GM11168 (cell line): ENCODE measurements around the gene HOXD10.

ENCODE experiments used
- in situ Hi-C: fragments of 300-500 bp; cut with MboI; formaldehyde crosslinking; loops from one replicate; pipeline ENCODE4 v1.12.0; 2022; ENCODE audit warnings: low sequenced_read_pairs; ENCODE audit not compliant: unreplicated experiment

Gene HOXD10

GRCh38 chr2:176115883-176116813 is at the start of gene HOXD10:
Gene HOXD10 (plus strand): TSS chr2:176116778. CDS start chr2:176116834, 56 bp downstream.
- in situ Hi-C loops, result no loop called here

- in situ Hi-C loops, result loop anchor here (25.0 kb wide), 1 partner anchor 706 kb away; no protein-coding TSS in a partner anchor
These were observed 48.8 kb upstream of the HOXD10 start for GRCh38 chr2:176067589-176068418.

GRCh38 chr2:176068419-176068832 is 48.2 kb upstream of the HOXD10 start:
- in situ Hi-C loops, result loop anchor here (25.0 kb wide), 1 partner anchor 706 kb away; no protein-coding TSS in a partner anchor

- in situ Hi-C loops, result loop anchor here (25.0 kb wide), 1 partner anchor 709 kb away; no protein-coding TSS in a partner anchor
These were observed 45.0 kb upstream of the HOXD10 start for GRCh38 chr2:176071330-176072291.

GRCh38 chr2:176072292-176072669 is 44.3 kb upstream of the HOXD10 start:
- in situ Hi-C loops, result loop anchor here (25.0 kb wide), 1 partner anchor 710 kb away; no protein-coding TSS in a partner anchor

GRCh38 chr2:176072951-176073904 is 43.4 kb upstream of the HOXD10 start:
- in situ Hi-C loops, result loop anchor here (25.0 kb wide), 1 partner anchor 711 kb away; no protein-coding TSS in a partner anchor

- in situ Hi-C loops, result loop anchor here (25.0 kb wide), 1 partner anchor 713 kb away; no protein-coding TSS in a partner anchor
These were observed 41.6 kb upstream of the HOXD10 start for GRCh38 chr2:176074919-176075425.

GRCh38 chr2:176075481-176075880 is 41.1 kb upstream of the HOXD10 start:
- in situ Hi-C loops, result no loop called here

GRCh38 chr2:176076063-176076462 is 40.5 kb upstream of the HOXD10 start:
- in situ Hi-C loops, result no loop called here

GRCh38 chr2:176076796-176077195 is 39.8 kb upstream of the HOXD10 start:
- in situ Hi-C loops, result no loop called here

GRCh38 chr2:176078541-176079284 is 37.9 kb upstream of the HOXD10 start:
- in situ Hi-C loops, result no loop called here

GRCh38 chr2:176079285-176079830 is 37.2 kb upstream of the HOXD10 start:
- in situ Hi-C loops, result no loop called here

- in situ Hi-C loops, result no loop called here
These were observed 36.6 kb upstream of the HOXD10 start for GRCh38 chr2:176079831-176080539.

- in situ Hi-C loops, result no loop called here
These were observed 35.8 kb upstream of the HOXD10 start for GRCh38 chr2:176080540-176081375.

GRCh38 chr2:176081376-176081836 is 35.2 kb upstream of the HOXD10 start:
- in situ Hi-C loops, result no loop called here
